Stimulated activated naive CD8-positive, alpha-beta T cell treated with anti-CD3 and anti-CD28 coated beads, Interleukin-15, amount 100 ng/mL, for 72 hours (primary cell): Measurements from ENCODE around the gene HPSE2.

Experiments used
- ATAC-seq: fragments of 150-1000 bp; cut with Tn5 transposase; 2 replicates; pipeline ENCODE4 v1.10.0; 2021; ENCODE audit warnings: mild to moderate bottlenecking, moderate library complexity
- DNase-seq, 2 donors: peaks; one replicate each; pipeline ENCODE4 v3.0.0; 2021 to 2022
- H3K27ac Mint-ChIP-seq, 2 donors: one replicate each; pipeline ENCODE4 v1.8.0; 2022; ENCODE audit warnings: mild to moderate bottlenecking in 2 of 2, mixed read lengths in 2 of 2, moderate library complexity in 2 of 2
- H3K27me3 Mint-ChIP-seq: one replicate; pipeline ENCODE4 v1.8.0; 2022; ENCODE audit warnings: mixed read lengths
- H3K4me1 Mint-ChIP-seq: one replicate; pipeline ENCODE4 v1.8.0; 2022; ENCODE audit warnings: mild to moderate bottlenecking, mixed read lengths
- H3K4me3 Mint-ChIP-seq, 2 donors: one replicate each; pipeline ENCODE4 v1.8.0; 2022; ENCODE audit warnings: mild to moderate bottlenecking in 2 of 2, mixed read lengths in 2 of 2, moderate library complexity in 1 of 2
- H3K9me3 Mint-ChIP-seq, 2 donors: one replicate each; pipeline ENCODE4 v1.8.0; 2022; ENCODE audit warnings: mixed read lengths in 2 of 2

The HPSE2 gene

DNA sequence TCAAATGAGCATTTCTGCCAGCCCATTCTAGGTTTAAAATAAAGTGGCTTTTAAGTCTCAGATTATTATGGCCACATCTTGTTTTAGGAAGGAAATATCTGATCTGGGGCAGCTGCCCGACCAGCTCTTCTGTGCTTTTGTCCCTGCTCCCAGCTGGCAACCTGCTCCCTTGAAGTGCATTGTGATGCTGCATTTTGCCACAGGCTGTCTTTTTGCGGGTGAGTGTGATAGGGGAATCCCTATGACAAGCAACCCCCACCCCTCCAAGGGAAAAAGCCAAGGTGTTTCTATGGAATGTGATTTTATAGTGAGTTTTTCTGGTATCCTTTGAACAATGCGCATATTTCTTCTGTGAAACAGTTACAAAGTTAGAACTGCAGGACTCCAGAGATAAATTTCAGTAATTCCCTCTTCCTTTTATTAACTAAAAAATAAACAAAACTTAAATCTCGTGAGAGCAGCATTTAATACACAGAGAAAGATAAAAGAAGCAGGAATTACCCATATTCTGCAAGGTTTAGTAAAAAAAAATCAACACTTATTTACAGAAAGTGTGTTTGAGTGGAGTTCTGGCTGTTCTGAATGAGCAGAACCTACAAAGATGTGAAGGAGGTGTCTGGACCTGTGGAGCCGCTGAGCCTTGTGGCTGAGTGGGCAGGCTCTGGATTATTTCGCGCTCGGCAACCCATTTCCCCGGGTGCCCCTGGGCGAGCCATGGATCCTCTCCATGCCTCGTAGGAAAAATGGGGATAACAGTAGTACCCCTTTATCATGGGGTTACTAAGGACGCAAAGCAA is 778.8 kb downstream of the HPSE2 start:
- DNase-seq (no peak), ATAC-seq (no peak)
- Mint-ChIP-seq H3K27me3 (peaks cover 28% of the 10 kb centered on the region), H3K4me1 (no peaks in the 10 kb centered on the region), H3K4me3 (no peak overlapping the region), H3K27ac (no peak overlapping the region), H3K9me3 (no peaks in the 10 kb centered on the region)

- Mint-ChIP-seq H3K27me3 (peaks cover 29% of the 10 kb centered on the region), H3K4me3 (no peak overlapping the region), H3K4me1 (no peaks in the 10 kb centered on the region), H3K27ac (no peak overlapping the region), H3K9me3 (no peaks in the 10 kb centered on the region)
- DNase-seq (no peak), ATAC-seq (no peak)
These were observed 779.5 kb downstream of the HPSE2 start for GRCh38 chr10:98456043-98456570.

DNA sequence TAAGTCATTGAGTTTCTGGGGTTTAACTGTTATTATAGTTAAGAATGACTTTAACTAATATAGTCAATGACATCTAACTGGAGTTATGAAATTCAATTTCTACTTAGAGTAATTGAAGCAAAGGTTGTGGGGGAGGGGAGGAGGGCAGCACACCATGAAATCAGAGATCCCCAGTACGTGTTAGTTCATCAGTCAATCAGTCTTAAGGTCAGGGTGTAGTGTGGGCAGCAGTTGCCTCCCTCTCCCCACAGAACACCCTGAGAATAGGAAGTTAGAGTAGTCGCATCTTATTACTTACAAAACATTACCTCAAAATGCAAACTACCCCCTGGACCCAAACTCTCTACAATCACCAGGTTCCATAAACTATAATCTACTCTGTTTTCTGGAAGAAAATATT is 781.9 kb downstream of the HPSE2 start:
- ATAC-seq = no peak
- no peak for DNase-seq
- Mint-ChIP-seq H3K9me3 (no peaks in the 10 kb centered on the region), H3K27ac (no peak overlapping the region), H3K4me3 (no peak overlapping the region), H3K27me3 (peaks cover 23% of the 10 kb centered on the region), H3K4me1 (no peaks in the 10 kb centered on the region)

DNA sequence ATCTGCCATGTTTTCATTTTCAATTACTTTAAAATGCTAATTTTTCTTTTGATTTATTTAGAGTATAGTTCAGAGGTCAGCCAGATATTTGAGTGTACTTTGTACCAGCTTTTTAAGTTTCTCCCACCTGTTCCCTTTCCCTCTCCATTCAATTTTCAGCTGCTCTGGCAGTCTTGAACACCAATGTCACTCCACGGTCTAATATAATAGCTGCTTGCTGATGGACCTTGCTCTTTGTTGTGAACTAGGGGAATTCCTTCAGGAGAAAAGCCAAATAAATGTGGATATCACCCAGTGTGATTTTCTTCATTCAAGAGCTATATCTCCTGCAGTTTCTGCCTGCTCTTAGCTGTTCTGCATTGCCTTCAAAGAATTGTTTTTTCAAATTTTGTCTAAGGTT is 785.0 kb downstream of the HPSE2 start:
- Mint-ChIP-seq H3K4me1 (peaks cover 12% of the 10 kb centered on the region), H3K27me3 (peaks cover 8% of the 10 kb centered on the region), H3K27ac (no peak overlapping the region), H3K9me3 (no peaks in the 10 kb centered on the region), H3K4me3 (no peak overlapping the region)
- no peak for ATAC-seq
- DNase-seq = no peak

DNA sequence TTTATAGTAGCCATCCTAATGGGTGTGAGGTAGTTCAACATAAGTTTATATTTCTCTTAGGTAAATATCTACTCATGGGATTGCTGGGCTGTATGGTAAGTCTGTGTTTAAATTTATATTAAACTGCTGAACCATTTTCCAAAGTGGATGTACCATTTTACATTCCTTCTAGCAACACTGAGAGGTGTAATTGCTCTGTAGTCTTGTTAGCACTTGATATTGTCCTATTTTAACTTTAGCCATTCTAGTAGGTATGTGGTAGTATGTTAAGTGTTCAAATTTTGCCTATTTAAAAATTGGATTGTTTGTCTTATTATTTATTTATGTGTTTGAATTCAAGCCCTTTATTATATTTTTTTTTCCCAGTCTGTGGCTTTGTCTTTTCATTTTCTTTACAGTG is 786.4 kb downstream of the HPSE2 start:
- Mint-ChIP-seq H3K4me3 (no peak overlapping the region), H3K9me3 (no peaks in the 10 kb centered on the region)
- no peak for ATAC-seq

GRCh38 chr10:98446661-98447221 is 788.9 kb downstream of the HPSE2 start, which contains the start of gene HPS1:
Gene HPS1, minus strand, starts transcription at chr10:98446935. Its CDS starts 3,695 bp downstream, at chr10:98443240.
- ATAC-seq (peak; percentile 94), DNase-seq (peak; percentile 83 to 87)
- Mint-ChIP-seq H3K9me3 (no peaks in the 10 kb centered on the region), H3K4me1 (peaks cover 46% of the 10 kb centered on the region), H3K27ac (peak within 1 kb of the TSS; percentile 97 to 98), H3K27me3 (no peaks in the 10 kb centered on the region), H3K4me3 (peak within 1 kb of the TSS; percentile 95 to 98)

More for the DNA sequence above, 786.4 kb downstream of the HPSE2 start:
- Mint-ChIP-seq H3K4me1 (peaks cover 25% of the 10 kb centered on the region), H3K27ac (no peak overlapping the region), H3K27me3 (peaks cover 8% of the 10 kb centered on the region)
- no peak for DNase-seq

GRCh38 chr10:98446151-98446660 is 789.4 kb downstream of the HPSE2 start:
- Mint-ChIP-seq H3K9me3 (no peaks in the 10 kb centered on the region), H3K27ac (peak overlapping the region; percentile 97 to 98), H3K4me1 (peaks cover 52% of the 10 kb centered on the region), H3K4me3 (peak overlapping the region; percentile 95 to 98), H3K27me3 (no peaks in the 10 kb centered on the region)
- DNase-seq (peak in 1 of 2 donors; percentile 49), ATAC-seq (peak; percentile 64)

DNA sequence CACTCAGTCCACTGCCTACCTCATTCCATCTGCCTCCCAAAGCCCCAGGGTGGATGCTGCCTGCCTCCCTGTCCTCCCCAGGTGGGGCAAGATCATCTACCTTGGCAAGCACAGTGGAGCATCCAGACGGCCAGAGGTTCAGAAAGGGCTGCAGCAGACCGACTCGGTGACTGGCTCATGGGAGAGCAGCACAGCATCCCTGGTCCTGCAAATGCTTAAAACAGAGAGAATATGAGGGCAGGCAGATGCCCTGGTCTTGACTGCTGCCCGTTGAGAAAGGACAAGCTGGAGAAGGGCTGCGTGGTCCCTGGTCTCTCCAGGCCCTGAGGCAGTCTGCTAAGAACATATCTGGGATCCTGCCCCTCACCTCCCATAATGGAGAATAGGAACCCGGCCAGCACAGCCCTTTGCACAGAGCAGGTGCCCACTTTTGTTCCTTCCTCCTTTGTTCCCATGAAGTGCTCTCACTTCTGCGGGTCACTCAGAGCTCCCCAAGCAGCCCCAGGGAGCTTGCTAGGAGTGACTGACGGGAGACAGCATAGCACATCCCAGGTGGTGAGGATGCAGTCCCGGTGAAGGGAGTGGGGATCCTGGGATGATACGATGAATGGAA is 790.3 kb downstream of the HPSE2 start:
- ATAC-seq (no peak), DNase-seq (no peak)
- Mint-ChIP-seq H3K27ac (peak overlapping the region; percentile 90), H3K4me1 (peaks cover 52% of the 10 kb centered on the region), H3K9me3 (no peaks in the 10 kb centered on the region), H3K4me3 (peak overlapping the region; percentile 95 to 98), H3K27me3 (no peaks in the 10 kb centered on the region)

- no peak for DNase-seq
- Mint-ChIP-seq H3K27ac (peak overlapping the region; percentile 36 to 38), H3K27me3 (no peaks in the 10 kb centered on the region), H3K4me3 (peak overlapping the region; percentile 28 to 49), H3K4me1 (peaks cover 52% of the 10 kb centered on the region), H3K9me3 (no peaks in the 10 kb centered on the region)
- ATAC-seq = no peak
These were observed 791.2 kb downstream of the HPSE2 start for GRCh38 chr10:98444314-98445006.

DNA sequence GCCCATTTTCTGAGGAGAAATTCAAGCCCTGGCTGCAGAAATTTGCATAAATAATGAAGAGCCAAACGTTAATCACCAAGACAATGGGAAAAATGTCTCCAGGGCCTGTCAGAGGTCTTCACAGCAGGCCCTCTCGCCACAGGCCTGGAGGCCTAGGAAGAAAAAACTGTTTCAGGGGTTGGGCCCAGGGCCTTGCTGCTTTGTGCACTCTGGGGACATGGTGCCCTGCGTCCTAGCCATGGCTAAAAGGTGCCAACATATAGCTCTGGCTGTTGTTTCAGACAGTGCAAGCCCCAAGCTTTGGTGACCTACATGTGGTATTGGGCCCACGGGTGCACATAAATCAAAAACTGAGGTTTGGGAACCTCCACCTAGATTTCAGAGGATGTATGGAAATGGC is 796.9 kb downstream of the HPSE2 start:
- no peaks in the 10 kb centered on the region for H3K27me3 Mint-ChIP-seq
- peaks cover 35% of the 10 kb centered on the region for H3K4me1 Mint-ChIP-seq
- no peak for ATAC-seq
- H3K27ac Mint-ChIP-seq = no peak overlapping the region
- no peaks in the 10 kb centered on the region for H3K9me3 Mint-ChIP-seq
- no peak for DNase-seq
- no peak overlapping the region for H3K4me3 Mint-ChIP-seq

DNA sequence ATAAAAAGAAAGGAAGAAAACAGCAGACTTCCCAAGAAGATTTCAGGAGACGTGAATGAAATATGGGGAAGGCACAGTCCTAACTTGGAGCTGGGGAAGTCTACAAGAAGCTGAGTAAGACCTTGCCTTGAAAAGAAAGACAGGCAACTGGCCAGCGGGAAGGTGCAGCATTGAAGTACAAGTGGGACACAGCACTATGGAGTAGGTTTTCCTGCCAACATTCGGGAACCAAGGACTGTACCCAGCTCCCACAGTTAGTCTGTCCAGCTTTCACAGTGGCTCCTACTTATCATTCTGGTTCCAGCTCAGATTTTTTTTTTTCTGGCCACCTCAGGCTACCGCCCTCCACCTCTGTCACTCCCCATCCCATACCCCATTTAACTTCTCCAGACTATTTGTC is 798.9 kb downstream of the HPSE2 start:
- H3K4me3 Mint-ChIP-seq = no peak overlapping the region
- peaks cover 15% of the 10 kb centered on the region for H3K4me1 Mint-ChIP-seq
- H3K27ac Mint-ChIP-seq = no peak overlapping the region
- no peaks in the 10 kb centered on the region for H3K9me3 Mint-ChIP-seq
- no peaks in the 10 kb centered on the region for H3K27me3 Mint-ChIP-seq
- no peak for DNase-seq
- ATAC-seq = no peak

GRCh38 chr10:98435178-98435577 is 800.5 kb downstream of the HPSE2 start:
- DNase-seq (no peak), ATAC-seq (no peak)
- Mint-ChIP-seq H3K4me3 (no peak overlapping the region), H3K27ac (peak overlapping the region in 1 of 2 donors; percentile 63), H3K27me3 (no peaks in the 10 kb centered on the region), H3K9me3 (no peaks in the 10 kb centered on the region), H3K4me1 (peaks cover 10% of the 10 kb centered on the region)

DNA sequence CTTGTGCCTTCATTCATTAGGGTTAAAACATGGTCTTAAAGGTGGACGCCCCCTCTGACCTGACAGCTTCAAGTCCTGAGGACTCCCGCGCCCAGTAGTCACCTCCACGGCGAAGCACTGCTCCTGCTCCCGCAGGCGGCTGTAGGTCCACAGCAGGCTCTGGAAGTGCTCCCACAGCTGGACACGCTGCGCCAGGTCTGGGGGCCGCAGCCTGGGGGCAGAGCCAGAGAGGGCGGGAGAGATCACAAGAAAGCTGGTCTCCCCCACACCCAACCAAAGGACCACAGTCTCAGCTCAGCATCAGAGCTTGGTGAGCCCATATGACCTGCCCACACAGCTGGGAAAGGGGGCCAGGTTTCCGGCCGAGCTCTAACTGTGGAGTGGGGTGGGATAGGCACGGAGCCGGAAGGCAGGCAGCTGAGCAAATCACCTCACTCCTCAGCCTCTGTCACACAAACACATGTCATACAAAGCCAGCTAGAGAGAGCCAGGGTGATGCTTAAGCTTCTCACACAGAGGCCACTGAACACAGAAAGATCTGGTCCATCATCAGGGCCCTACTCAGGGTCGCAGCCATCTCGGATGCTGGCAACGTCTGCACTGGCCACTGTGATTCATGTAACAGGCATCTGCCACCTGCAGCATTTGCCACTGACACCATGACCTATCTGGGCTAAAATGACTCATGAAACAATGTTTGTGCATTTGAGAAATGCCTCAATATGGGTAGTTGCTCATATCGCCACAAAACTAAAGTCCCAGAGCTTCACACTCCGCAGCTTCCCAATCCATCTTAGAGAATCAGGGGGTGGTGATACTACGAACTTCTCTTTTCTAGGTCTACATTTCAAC is 801.5 kb downstream of the HPSE2 start:
- no peak overlapping the region for H3K4me3 Mint-ChIP-seq
- no peak overlapping the region for H3K27ac Mint-ChIP-seq
- no peaks in the 10 kb centered on the region for H3K9me3 Mint-ChIP-seq
- DNase-seq (no peak), ATAC-seq (no peak)
- no peaks in the 10 kb centered on the region for H3K27me3 Mint-ChIP-seq
- H3K4me1 Mint-ChIP-seq = peaks cover 10% of the 10 kb centered on the region

- H3K9me3 Mint-ChIP-seq = no peaks in the 10 kb centered on the region
- no peak overlapping the region for H3K27ac Mint-ChIP-seq
- H3K27me3 Mint-ChIP-seq = no peaks in the 10 kb centered on the region
- ATAC-seq = no peak
- DNase-seq = no peak
- H3K4me1 Mint-ChIP-seq = peaks cover 6% of the 10 kb centered on the region
- no peak overlapping the region for H3K4me3 Mint-ChIP-seq
These were observed 802.3 kb downstream of the HPSE2 start for GRCh38 chr10:98433371-98433770.
